ACC112 (cell line): ENCODE results near the gene DLAT.
A peak's percentile ranks its signal among the peaks of the same experiment; 100 is the strongest.
"Not testable (repeated sequence)": the region's sequence is repeated elsewhere in the genome, so short reads cannot be mapped to it uniquely, and the experiment has no call there.

ENCODE experiments used
- H2AFZ ChIP-seq: fragments of 200-600 bp; sonication (generic); one replicate; pipeline ENCODE4 v1.6.0; 2017; ENCODE audit warnings: antibody characterized with exemption, low read length; ENCODE audit not compliant: unreplicated experiment
- H3K27ac ChIP-seq: fragments of 200-600 bp; sonication (generic); 2 replicates; pipeline ENCODE4 v1.5.1; 2014; ENCODE audit warnings: low read depth, mild to moderate bottlenecking, antibody characterized with exemption, low read length, moderate library complexity
- H3K27me3 ChIP-seq: fragments of 200-600 bp; sonication (generic); 2 replicates; pipeline ENCODE4 v1.6.1; 2014; ENCODE audit warnings: mild to moderate bottlenecking, antibody characterized with exemption, low read length, moderate library complexity, mixed read lengths; ENCODE audit not compliant: insufficient read depth
- H3K36me3 ChIP-seq: fragments of 200-600 bp; sonication (generic); 2 replicates; pipeline ENCODE4 v1.6.1; 2016; ENCODE audit warnings: mild to moderate bottlenecking, antibody characterized with exemption, low read length, moderate library complexity, mixed read lengths; ENCODE audit not compliant: insufficient read depth
- H3K4me1 ChIP-seq: fragments of 200-600 bp; sonication (generic); one replicate; pipeline ENCODE4 v1.6.1; 2016; ENCODE audit warnings: low read length, mixed read lengths; ENCODE audit not compliant: insufficient read depth, unreplicated experiment, control insufficient read depth
- H3K4me3 ChIP-seq: fragments of 200-600 bp; sonication (generic); 2 replicates; pipeline ENCODE4 v1.5.1; 2014; ENCODE audit warnings: mild to moderate bottlenecking, low read depth, low read length
- H3K79me2 ChIP-seq: fragments of 200-600 bp; sonication (generic); one replicate; pipeline ENCODE4 v1.6.0; 2016; ENCODE audit warnings: low read length; ENCODE audit not compliant: control insufficient read depth, unreplicated experiment, insufficient read depth

Gene DLAT

GRCh38 chr11:111983187-111983986 lies 41.8 kb upstream of the DLAT start:
- H2AFZ ChIP-seq, result no peak overlapping the region
- no peaks in the 10 kb centered on the region for H3K27me3 ChIP-seq
- H3K4me3 ChIP-seq, result no peak overlapping the region
- no peak overlapping the region for H3K27ac ChIP-seq
- peaks cover 10% of the 10 kb centered on the region; the same call in 1 of the 2 replicates for H3K36me3 ChIP-seq
- H3K79me2 ChIP-seq, result peaks cover 19% of the 10 kb centered on the region
- H3K4me1 ChIP-seq, result peaks cover 9% of the 10 kb centered on the region

- H3K4me1 ChIP-seq, result no peaks in the 10 kb centered on the region
- no peak overlapping the region for H2AFZ ChIP-seq
- H3K79me2 ChIP-seq, result no peaks in the 10 kb centered on the region
- H3K36me3 ChIP-seq, result peaks cover 15% of the 10 kb centered on the region; the same call in 1 of the 2 replicates
- no peak overlapping the region for H3K27ac ChIP-seq
- no peak overlapping the region for H3K4me3 ChIP-seq
- no peaks in the 10 kb centered on the region for H3K27me3 ChIP-seq
These were observed 38.6 kb upstream of the DLAT start for GRCh38 chr11:111986589-111986988.

- Histone ChIP-seq H3K27me3 (no peaks in the 10 kb centered on the region), H3K27ac (no peak overlapping the region), H2AFZ (no peak overlapping the region), H3K4me3 (no peak overlapping the region), H3K36me3 (peaks cover 21% of the 10 kb centered on the region), H3K4me1 (no peaks in the 10 kb centered on the region), H3K79me2 (no peaks in the 10 kb centered on the region)
These were observed 34.8 kb upstream of the DLAT start for GRCh38 chr11:111990381-111990780.

GRCh38 chr11:111992206-111992855 lies 32.9 kb upstream of the DLAT start:
- Histone ChIP-seq H3K27ac (no peak overlapping the region), H3K4me1 (peaks cover 3% of the 10 kb centered on the region), H3K79me2 (no peaks in the 10 kb centered on the region), H2AFZ (no peak overlapping the region), H3K27me3 (no peaks in the 10 kb centered on the region), H3K4me3 (no peak overlapping the region), H3K36me3 (peaks cover 15% of the 10 kb centered on the region)

GRCh38 chr11:111996129-111996528 lies 29.1 kb upstream of the DLAT start:
- Histone ChIP-seq H3K27me3 (no peaks in the 10 kb centered on the region), H3K4me1 (peaks cover 3% of the 10 kb centered on the region), H3K27ac (peak overlapping the region; percentile 51; the same call in 1 of the 2 replicates), H3K4me3 (no peak overlapping the region), H3K36me3 (peaks cover 17% of the 10 kb centered on the region), H3K79me2 (no peaks in the 10 kb centered on the region), H2AFZ (no peak overlapping the region)

GRCh38 chr11:111996669-111997068 lies 28.5 kb upstream of the DLAT start:
- not testable (repeated sequence) for H3K79me2 ChIP-seq, H3K27me3 ChIP-seq, H3K4me1 ChIP-seq, H2AFZ ChIP-seq
- H3K27ac ChIP-seq, result peak overlapping the region; percentile 51
- H3K36me3 ChIP-seq, result peaks cover 17% of the 10 kb centered on the region
- H3K4me3 ChIP-seq, result peak overlapping the region; percentile 63

GRCh38 chr11:111999111-111999510 lies 26.1 kb upstream of the DLAT start:
- no peaks in the 10 kb centered on the region for H3K79me2 ChIP-seq
- no peak overlapping the region for H2AFZ ChIP-seq
- H3K4me3 ChIP-seq, result no peak overlapping the region
- no peak overlapping the region for H3K27ac ChIP-seq
- peaks cover 3% of the 10 kb centered on the region for H3K4me1 ChIP-seq
- peaks cover 12% of the 10 kb centered on the region for H3K36me3 ChIP-seq
- H3K27me3 ChIP-seq, result no peaks in the 10 kb centered on the region

- no peak overlapping the region for H3K4me3 ChIP-seq
- no peak overlapping the region for H3K27ac ChIP-seq
- no peaks in the 10 kb centered on the region for H3K27me3 ChIP-seq
- H3K36me3 ChIP-seq, result peaks cover 20% of the 10 kb centered on the region
- H2AFZ ChIP-seq, result no peak overlapping the region
- peaks cover 3% of the 10 kb centered on the region for H3K4me1 ChIP-seq
- H3K79me2 ChIP-seq, result no peaks in the 10 kb centered on the region
These were observed 24.5 kb upstream of the DLAT start for GRCh38 chr11:112000703-112001102.

- H3K36me3 ChIP-seq, result peaks cover 20% of the 10 kb centered on the region
- H3K27me3 ChIP-seq, result no peaks in the 10 kb centered on the region
- no peak overlapping the region for H2AFZ ChIP-seq
- H3K79me2 ChIP-seq, result no peaks in the 10 kb centered on the region
- no peaks in the 10 kb centered on the region for H3K4me1 ChIP-seq
- no peak overlapping the region for H3K4me3 ChIP-seq
- H3K27ac ChIP-seq, result no peak overlapping the region
These were observed 22.6 kb upstream of the DLAT start for GRCh38 chr11:112002491-112003216.

GRCh38 chr11:112004389-112004788 lies 20.8 kb upstream of the DLAT start:
- no peak overlapping the region for H2AFZ ChIP-seq
- no peak overlapping the region for H3K27ac ChIP-seq
- no peak overlapping the region for H3K4me3 ChIP-seq
- H3K27me3 ChIP-seq, result no peaks in the 10 kb centered on the region
- H3K36me3 ChIP-seq, result peaks cover 20% of the 10 kb centered on the region
- no peaks in the 10 kb centered on the region for H3K79me2 ChIP-seq
- H3K4me1 ChIP-seq, result no peaks in the 10 kb centered on the region
